Endothelial cell (in vitro differentiated cells): ENCODE data around the gene SORCS1. TPM values are rescaled to one million over a fixed set of nuclear protein-coding genes. Genes with fewer than 3 reads are reported as not detected.

ENCODE experiments used
- DNase-seq: peaks from one replicate; pipeline ENCODE4 v3.0.0; 2021; ENCODE audit warnings: low spot score
- H3K27ac Mint-ChIP-seq: one replicate; pipeline ENCODE4 v1.8.0; 2021; ENCODE audit warnings: mixed read lengths, inconsistent platforms; ENCODE audit not compliant: unreplicated experiment
- H3K27me3 Mint-ChIP-seq: one replicate; pipeline ENCODE4 v1.8.0; 2021; ENCODE audit warnings: mild to moderate bottlenecking, moderate library complexity, mixed read lengths, inconsistent platforms; ENCODE audit not compliant: unreplicated experiment
- H3K36me3 Mint-ChIP-seq: one replicate; pipeline ENCODE4 v1.8.0; 2021; ENCODE audit warnings: mild to moderate bottlenecking, low read depth, mixed read lengths, inconsistent platforms; ENCODE audit not compliant: unreplicated experiment
- H3K4me1 Mint-ChIP-seq: one replicate; pipeline ENCODE4 v1.8.0; 2021; ENCODE audit warnings: mild to moderate bottlenecking, mixed read lengths, inconsistent platforms; ENCODE audit not compliant: unreplicated experiment
- H3K4me3 Mint-ChIP-seq: one replicate; pipeline ENCODE4 v1.8.0; 2021; ENCODE audit warnings: mild to moderate bottlenecking, mixed read lengths, inconsistent platforms; ENCODE audit not compliant: unreplicated experiment
- H3K9me3 Mint-ChIP-seq: one replicate; pipeline ENCODE4 v1.8.0; 2021; ENCODE audit warnings: mixed read lengths, inconsistent platforms; ENCODE audit not compliant: unreplicated experiment
- total RNA-seq: library from RNA; stranded (reverse); fragmentation: NEBNext Ultra II Directional; extraction: Animal tissue kit (Norgen Biotek cat#: 25700); gene quantifications from one replicate; pipeline ENCODE4 v1.2.1, GENCODE V29; 2021; ENCODE audit not compliant: unreplicated experiment
- TF ChIP-seq, protein P1 (sequence below): fragments of 200-600 bp; sonication (generic); IDR thresholded peaks from one replicate; pipeline ENCODE4 v1.5.0; 2021; ENCODE audit warnings: antibody characterized with exemption; ENCODE audit not compliant: unreplicated experiment

SORCS1 gene
- total RNA-seq, 1 donor from 2014 or later, result 0.56 TPM

DNA sequence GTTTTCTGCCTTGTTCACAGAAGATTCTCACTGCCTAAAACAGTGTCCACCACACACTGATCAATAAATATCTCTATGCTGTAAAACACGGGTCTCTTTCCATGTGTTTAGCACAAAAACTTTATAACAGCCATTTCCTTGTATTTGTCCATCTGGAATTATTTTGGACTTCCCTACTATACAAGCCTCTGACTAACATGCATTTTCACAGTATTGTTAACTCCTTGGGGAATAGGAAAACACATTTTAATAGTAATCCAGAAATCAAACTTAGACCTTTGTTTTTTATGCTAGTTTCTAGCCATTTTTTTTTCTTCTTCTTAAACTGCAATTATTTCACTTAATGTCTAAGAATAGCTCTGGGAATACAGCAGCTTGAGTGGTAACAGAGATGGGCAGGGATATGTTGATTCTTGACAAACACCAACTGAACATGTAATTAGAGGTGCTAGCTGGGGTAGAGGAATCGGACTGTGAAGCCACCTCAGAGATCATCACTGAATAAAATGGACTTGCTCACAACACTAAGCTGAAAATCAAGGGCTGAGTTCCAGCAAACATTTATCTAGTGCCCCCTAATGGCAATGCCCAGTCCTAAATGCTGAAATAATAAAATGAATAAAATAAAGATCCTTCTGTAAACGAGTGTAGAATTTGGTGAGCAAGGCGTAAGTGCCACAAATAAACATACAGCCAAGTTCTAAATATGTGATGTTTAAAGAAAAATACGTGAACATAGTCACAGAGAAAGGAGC, 593.1 kb downstream of the SORCS1 start:
- TF ChIP-seq, protein P1, sequence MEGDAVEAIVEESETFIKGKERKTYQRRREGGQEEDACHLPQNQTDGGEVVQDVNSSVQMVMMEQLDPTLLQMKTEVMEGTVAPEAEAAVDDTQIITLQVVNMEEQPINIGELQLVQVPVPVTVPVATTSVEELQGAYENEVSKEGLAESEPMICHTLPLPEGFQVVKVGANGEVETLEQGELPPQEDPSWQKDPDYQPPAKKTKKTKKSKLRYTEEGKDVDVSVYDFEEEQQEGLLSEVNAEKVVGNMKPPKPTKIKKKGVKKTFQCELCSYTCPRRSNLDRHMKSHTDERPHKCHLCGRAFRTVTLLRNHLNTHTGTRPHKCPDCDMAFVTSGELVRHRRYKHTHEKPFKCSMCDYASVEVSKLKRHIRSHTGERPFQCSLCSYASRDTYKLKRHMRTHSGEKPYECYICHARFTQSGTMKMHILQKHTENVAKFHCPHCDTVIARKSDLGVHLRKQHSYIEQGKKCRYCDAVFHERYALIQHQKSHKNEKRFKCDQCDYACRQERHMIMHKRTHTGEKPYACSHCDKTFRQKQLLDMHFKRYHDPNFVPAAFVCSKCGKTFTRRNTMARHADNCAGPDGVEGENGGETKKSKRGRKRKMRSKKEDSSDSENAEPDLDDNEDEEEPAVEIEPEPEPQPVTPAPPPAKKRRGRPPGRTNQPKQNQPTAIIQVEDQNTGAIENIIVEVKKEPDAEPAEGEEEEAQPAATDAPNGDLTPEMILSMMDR, result peak; percentile 67
- no peaks in the 10 kb centered on the region for H3K9me3 Mint-ChIP-seq

GRCh38 chr10:106570268-106570667, 594.2 kb downstream of the SORCS1 start:
- no peak overlapping the region for H3K4me3 Mint-ChIP-seq
- H3K9me3 Mint-ChIP-seq, result no peaks in the 10 kb centered on the region
- no peaks in the 10 kb centered on the region for H3K36me3 Mint-ChIP-seq
- no peak overlapping the region for H3K27ac Mint-ChIP-seq
- no peak for DNase-seq
- TF ChIP-seq, protein P1, result no peak
- H3K27me3 Mint-ChIP-seq, result peaks cover 3% of the 10 kb centered on the region
- H3K4me1 Mint-ChIP-seq, result peaks cover 4% of the 10 kb centered on the region

More for the DNA sequence above, 593.1 kb downstream of the SORCS1 start:
- no peak overlapping the region for H3K4me3 Mint-ChIP-seq
- H3K27me3 Mint-ChIP-seq, result peaks cover 3% of the 10 kb centered on the region
- H3K27ac Mint-ChIP-seq, result no peak overlapping the region
- peak; percentile 11 for DNase-seq
- peaks cover 13% of the 10 kb centered on the region for H3K4me1 Mint-ChIP-seq
- no peaks in the 10 kb centered on the region for H3K36me3 Mint-ChIP-seq

GRCh38 chr10:106567629-106568028, 596.9 kb downstream of the SORCS1 start:
- H3K27ac Mint-ChIP-seq, result no peak overlapping the region
- H3K9me3 Mint-ChIP-seq, result no peaks in the 10 kb centered on the region
- peaks cover 2% of the 10 kb centered on the region for H3K27me3 Mint-ChIP-seq
- H3K36me3 Mint-ChIP-seq, result no peaks in the 10 kb centered on the region
- no peak overlapping the region for H3K4me3 Mint-ChIP-seq
- H3K4me1 Mint-ChIP-seq, result no peaks in the 10 kb centered on the region
- TF ChIP-seq, protein P1, result no peak
- DNase-seq, result no peak

DNA sequence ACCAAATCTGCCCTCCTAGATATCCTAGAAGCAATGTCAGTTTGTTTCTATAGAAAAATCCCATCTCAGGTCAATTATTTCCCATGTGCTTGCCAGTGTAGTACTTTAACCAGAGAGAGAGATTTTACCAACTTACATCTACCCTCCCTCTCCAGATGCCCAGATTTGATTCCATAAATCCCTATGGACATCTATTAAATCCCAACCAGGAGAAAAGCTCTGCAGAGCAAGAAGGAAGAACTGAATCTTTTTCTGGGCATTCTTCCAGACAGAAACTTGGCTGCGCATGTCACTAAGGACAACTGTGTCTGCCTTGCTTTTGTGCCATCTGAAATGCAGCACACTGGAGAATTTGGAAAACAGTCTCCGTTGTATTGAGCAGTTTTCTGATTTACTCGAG, 597.6 kb downstream of the SORCS1 start:
- Mint-ChIP-seq H3K4me3 (no peak overlapping the region), H3K36me3 (no peaks in the 10 kb centered on the region), H3K27me3 (peaks cover 1% of the 10 kb centered on the region), H3K9me3 (no peaks in the 10 kb centered on the region), H3K27ac (no peak overlapping the region), H3K4me1 (no peaks in the 10 kb centered on the region)
- no peak for DNase-seq
- TF ChIP-seq, protein P1, result no peak

- H3K27ac Mint-ChIP-seq, result no peak overlapping the region
- H3K4me3 Mint-ChIP-seq, result no peak overlapping the region
- no peak for DNase-seq
- H3K4me1 Mint-ChIP-seq, result no peaks in the 10 kb centered on the region
- H3K36me3 Mint-ChIP-seq, result no peaks in the 10 kb centered on the region
- TF ChIP-seq, protein P1, result no peak
- no peaks in the 10 kb centered on the region for H3K9me3 Mint-ChIP-seq
- H3K27me3 Mint-ChIP-seq, result peaks cover 1% of the 10 kb centered on the region
Observed at GRCh38 chr10:106565546-106565945, 599.0 kb downstream of the SORCS1 start.
